GM18507 (cell line): ENCODE measurements around the gene SDF2L1.
A peak's percentile ranks its signal among the peaks of the same experiment; 100 is the strongest.
"Not testable (repeated sequence)": the region's sequence is repeated elsewhere in the genome, so short reads cannot be mapped to it uniquely, and the experiment has no call there.

ENCODE experiments used
- DNase-seq: peaks from one replicate; pipeline ENCODE4 v3.0.0; 2011; ENCODE audit warnings: low read depth; ENCODE audit not compliant: insufficient read length; ENCODE audit errors: extremely low spot score
- FAIRE-seq: peaks from 2 replicates; lab custom pipeline; 2011; peaks lifted over from hg19 to GRCh38; lab: Jason Lieb, UNC

The SDF2L1 gene

DNA sequence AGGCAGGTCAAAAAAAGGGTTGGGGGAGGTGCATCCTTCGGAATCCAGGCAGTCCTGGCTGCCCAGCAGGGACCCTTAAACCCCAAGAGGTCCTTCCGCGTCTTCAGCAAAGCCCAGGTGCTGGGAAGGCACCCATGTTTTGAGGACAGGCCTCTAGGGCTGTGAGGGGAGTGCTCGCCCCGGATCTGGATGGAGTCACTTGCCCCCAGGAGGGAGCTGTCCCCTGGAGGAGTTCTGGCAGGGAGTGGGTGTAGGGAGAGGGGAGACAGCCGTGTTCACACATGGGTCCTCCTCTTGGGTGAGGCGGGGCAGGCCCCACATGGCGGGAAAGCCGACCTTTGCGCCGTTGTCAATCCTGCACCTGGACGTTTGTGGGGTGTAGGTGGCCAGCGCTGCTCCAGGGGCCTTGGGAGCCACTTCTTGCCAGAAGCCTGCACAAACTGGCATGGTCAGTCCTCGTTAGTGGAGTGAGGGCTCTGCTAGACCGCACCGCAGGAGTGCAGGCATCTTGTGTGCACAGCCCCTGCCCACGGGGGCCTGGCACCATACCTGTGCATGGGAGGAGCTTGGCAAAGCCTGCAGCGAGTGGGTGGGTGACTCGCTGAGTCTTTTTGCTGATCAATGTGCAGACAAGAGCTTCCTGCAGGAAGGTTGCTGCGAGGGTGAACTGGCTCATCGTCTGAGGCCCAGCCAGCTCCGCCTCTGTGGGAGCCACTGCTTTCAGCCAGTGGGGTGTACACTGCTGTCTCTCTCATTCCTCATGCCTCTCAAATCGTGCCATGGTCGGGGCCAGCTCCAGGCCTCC lies 39.7 kb downstream of the SDF2L1 start:
- no peak for FAIRE-seq
- no peak for DNase-seq

DNA sequence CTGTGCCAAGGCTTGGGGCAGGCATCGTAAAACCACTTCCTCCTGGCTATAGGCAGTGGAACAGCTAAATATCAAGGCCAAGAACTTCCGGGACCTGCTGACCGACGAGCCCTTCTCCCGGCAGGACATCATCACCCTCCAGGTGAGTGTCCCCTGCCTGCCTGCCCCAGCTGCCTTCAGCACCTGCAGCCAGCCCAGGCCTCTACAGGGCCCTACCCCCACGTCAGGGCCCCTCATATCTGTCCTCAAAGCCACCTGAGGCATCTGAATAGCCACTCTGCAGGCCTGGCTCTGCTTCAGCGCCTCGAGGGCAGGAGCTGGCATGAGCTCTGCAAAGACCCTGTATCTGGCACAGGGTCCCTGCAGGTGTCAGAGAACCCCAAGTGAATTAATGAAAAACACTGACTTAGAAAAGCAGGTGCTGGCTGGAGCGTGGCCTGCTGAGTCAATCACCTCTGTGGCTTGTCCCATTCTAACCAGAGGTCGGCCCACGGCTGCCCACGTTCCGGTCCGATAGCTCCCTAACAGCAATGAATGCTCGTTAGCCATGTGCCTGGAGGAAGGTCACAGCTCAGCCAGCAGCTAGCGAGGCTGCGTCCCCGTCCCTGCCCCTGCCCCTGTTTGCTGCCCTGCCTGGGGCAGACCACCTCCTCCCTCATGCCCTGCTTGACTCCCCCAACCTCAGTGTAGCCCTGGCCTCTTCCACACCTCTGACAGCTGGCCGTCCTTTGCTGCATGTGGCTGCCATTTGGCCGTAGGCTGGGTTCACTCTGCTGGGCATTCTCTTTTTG lies 40.5 kb downstream of the SDF2L1 start:
- DNase-seq (no peak), FAIRE-seq (no peak)

DNA sequence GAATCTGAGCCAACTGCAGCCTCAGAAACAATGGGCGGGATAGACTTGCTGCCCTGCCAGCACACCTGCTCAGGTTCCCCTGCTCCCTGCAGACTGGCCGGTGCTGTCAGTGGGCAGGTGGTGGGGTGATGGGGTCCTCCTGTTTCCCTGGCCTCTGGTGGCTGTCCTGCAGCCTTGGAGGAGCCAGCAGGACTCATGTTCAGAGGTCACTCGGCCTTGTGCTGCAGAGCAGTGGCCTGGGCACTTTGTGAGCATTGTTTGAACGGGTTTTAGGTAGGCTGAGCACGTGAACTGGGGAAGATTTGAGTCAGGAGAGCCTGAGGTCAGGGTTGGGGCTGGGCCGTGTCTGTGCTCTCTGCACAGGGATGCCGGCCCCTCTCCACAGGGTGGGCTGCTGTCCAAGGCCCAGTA lies 41.3 kb downstream of the SDF2L1 start:
- FAIRE-seq = no peak
- DNase-seq = no peak

DNA sequence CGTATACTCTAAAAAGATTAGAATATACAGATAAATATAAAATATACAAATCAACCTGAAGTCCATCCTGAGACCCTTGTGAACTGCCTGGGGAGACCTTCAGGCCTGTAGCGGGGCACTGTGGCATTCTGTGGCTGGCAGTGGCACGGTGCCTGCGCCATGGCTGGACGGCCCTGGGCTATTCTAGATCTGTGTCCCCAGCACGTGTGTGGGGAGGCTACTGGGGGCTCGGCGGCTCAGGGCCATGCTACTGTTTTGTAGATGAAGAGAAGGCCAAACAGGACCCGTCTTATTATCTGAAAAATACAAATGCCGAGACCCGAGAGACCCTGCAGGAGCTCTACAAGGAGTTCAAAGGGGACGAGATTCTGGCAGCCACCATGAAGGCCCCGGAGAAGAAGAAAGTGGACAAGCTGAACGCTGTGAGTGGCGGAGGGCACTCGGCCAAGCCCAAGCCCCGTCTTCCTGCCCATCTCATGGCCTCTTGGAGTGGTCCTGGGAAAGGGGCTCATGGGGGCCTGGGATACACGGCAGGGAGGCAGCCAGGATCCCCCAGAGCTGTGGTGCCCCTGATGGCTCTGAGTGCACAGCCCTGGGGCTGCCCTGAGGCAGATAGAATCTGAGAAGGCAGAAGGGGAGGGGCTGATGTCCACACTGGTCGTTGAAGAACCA lies 42.5 kb downstream of the SDF2L1 start:
- no peak for FAIRE-seq
- DNase-seq = no peak

DNA sequence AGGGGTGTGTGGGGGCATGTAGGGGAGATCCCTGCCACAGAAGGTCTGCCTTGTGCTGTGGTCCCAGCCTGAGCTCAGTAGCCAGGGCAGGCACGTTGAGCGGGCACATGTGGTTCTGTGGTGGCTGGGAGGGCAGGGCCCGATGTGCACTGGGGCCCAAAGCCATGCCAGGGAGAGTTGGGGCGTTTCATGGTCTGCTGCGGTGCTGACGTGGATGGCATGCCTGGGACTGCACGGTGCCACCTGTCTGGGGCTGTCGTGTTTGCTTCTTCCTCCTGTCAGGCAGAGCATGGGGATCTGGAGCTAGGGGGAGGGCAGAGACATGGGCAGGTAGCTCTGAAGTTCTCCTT lies 43.0 kb downstream of the SDF2L1 start:
- no peak for FAIRE-seq

DNA sequence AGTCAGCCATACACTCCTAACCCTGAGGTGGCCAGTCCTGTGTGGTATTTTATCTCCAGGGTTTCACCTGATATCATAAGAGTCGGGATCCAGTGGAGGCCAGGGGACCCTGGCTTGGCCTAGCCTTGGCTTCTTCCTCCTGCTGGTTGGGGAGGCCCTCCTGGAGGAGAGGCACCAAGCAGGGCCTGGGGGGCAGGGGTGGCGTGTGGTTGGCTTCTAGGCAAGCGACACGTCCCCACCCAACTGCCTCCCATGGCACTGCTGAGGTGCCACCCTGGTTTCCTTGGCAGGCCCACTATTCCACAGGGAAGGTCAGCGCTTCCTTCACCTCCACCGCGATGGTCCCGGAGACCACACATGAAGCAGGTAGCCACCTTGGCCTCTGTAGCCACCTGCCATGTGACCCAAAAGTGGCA lies 44.1 kb downstream of the SDF2L1 start:
- DNase-seq (no peak), FAIRE-seq (no peak)

More for the DNA sequence above, 43.0 kb downstream of the SDF2L1 start:
- DNase-seq = no peak

DNA sequence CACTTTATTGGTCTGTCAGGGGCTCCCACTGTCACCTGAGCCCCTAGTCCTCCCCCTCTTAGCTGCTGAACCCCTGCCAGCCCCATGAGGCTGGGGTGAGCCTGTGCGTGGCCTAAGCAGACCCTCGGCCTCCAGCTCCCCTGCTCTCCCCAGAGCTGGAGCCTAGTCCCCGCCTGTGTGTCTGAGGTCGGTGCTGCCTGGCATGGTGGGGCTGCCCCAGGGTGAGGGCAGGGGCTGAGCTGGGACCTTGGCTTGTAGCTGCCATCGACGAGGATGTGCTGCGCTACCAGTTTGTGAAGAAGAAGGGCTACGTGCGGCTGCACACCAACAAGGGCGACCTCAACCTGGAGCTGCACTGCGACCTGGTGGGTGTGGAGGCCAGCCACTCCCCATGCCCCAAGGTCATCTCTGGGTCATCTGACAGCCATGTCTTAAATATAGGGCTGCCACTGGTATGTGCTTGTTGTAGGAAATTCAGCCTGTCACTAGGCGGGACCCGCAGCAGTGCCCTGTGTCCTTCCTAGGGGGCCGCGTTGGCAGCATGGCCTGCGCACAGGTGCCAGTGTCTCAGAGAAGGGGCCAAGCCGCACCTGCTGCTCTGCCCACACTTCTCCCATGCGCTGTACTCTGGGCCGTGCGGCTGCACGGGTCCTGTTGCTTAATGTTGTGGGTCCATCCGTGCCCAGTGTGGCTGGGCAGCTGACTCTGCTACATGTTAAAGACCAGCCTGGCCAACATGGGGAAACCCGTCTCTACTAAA lies 44.7 kb downstream of the SDF2L1 start:
- DNase-seq (no peak), FAIRE-seq (no peak)

DNA sequence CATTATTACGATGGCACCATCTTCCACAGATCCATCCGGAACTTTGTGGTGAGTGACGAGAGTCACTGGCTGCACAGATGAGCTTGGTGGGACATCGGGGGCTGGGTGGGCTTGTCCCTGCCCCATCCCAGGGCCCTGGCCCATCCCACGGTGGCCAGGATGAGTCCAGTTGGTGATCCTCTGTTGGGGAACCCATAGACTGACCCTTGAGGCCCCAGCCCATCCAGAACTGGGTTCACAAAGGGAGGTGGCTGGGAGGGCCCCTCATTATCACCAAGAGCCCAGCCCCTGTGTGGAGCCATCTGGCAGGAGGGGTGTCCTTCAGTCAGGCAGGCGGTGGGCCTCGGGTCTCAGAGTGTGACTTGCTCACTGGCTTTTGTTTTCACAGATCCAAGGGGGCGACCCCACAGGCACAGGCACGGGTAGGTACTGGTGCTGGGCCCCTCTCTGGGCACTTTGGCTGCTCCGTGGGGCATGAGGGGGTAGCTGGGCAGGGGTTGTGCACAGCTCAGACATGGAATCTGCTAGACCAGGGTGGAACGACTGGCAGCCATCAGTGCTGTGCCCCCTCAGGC lies 45.7 kb downstream of the SDF2L1 start:
- no peak for DNase-seq
- FAIRE-seq = no peak

DNA sequence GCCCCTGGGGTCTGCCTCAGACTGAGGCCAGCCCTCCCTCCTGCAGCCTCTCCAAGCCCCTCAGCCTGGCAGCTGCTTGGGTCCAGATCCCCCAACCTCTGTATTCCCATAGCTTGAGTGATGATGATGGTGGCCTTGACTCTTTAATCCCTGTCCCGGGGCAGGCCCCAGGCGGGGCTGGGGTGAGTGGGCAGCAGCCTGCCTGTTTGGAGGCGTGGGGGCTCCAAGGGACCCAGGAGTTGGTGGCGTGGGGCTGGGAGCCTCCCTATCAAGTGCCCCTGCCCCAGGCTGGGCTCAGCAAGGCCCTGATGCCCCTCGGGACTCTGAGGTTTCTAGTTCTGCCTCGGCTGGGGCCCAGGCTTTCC lies 46.2 kb downstream of the SDF2L1 start:
- no peak for DNase-seq
- FAIRE-seq = no peak

DNA sequence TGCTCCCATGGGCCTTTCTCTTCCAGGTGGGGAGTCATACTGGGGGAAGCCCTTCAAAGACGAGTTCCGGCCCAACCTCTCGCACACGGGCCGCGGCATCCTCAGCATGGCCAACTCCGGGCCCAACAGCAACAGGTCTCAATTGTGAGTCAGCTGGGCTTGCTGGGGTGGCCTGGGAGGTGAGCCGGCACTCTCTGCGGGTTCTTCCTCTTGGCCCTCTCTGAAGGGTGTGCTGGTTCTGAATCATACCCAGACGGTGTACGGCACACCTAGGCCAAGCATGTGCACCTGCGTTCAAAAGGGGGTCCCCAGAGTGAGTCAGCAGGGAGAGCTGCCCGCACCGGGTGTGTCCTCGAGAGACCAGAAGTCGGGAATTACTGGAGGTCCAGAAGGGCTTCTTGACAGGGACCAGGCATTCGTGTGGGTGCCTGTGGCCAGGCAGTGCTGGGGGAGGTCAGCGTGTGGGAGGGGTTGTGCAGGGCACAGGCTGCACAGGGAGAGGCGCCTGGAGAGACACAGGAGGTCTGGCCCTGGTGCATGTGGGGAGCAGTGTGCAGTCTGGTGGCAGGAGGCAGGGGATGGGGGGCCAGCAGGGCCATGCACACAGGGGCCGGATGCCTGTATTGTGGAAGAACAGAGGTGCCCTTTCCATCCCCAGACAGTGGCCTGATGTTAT lies 46.7 kb downstream of the SDF2L1 start:
- DNase-seq = no peak
- FAIRE-seq = no peak

DNA sequence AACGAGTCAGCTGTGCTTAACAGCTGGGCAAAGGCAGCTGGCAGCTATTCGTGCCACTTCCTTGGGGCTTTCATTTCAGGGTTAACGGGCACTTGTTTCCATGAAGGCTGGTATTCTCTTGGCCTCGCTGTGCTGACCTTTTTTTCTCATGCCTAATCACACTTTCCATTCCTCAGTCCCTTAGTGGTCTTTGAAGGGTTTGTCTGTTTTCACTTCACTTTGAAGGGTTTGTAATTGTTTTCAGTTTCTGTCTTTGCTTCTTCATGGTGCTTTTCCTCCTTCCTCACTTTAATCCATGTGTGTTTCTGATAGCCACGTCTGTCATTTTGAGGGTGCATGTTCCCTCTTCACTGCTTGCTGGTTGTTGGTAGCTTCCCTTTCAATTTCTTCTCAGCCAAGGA lies 48.3 kb downstream of the SDF2L1 start:
- FAIRE-seq (peak; percentile 85), DNase-seq (no peak)

DNA sequence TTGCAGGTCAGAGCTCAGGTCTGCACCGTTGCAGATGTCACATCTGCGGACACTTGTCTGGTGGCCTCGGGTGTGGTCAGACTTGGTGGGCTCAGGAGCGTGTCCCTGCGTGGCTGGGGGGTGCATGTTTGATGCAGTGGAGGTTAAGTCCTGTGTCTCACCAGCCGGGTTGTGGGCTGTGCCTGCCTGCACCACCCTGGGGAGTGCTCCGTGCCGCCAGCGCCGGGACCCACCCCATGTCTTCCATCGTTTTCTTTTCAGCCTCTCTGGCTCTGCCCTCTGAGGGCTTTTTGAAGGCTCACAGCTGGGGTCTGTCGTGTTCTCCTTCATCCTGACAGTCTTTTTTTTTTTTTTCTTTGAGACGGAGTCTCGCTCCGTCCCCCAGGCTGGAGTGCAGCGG lies 49.7 kb downstream of the SDF2L1 start:
- DNase-seq = no peak
- FAIRE-seq = no peak

DNA sequence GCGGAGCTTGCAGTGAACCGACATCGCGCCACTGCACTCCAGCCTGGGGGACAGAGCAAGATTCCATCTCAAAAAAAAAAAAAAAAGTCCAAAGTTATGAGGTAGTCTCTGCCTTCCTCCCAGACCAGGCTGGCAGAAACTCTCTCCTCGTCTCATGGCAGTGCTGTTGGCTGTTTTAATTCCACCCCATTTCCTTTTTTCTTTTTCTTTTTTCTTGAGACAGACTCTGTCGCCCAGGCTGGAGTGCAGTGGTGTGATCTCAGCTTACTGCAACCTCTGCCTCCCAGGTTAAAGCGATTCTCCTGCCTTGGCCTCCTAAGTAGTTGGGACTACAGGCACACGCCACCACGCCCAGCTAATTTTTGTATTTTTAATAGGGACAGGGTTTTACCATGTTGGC lies 50.8 kb downstream of the SDF2L1 start:
- not testable (repeated sequence) for DNase-seq, FAIRE-seq

DNA sequence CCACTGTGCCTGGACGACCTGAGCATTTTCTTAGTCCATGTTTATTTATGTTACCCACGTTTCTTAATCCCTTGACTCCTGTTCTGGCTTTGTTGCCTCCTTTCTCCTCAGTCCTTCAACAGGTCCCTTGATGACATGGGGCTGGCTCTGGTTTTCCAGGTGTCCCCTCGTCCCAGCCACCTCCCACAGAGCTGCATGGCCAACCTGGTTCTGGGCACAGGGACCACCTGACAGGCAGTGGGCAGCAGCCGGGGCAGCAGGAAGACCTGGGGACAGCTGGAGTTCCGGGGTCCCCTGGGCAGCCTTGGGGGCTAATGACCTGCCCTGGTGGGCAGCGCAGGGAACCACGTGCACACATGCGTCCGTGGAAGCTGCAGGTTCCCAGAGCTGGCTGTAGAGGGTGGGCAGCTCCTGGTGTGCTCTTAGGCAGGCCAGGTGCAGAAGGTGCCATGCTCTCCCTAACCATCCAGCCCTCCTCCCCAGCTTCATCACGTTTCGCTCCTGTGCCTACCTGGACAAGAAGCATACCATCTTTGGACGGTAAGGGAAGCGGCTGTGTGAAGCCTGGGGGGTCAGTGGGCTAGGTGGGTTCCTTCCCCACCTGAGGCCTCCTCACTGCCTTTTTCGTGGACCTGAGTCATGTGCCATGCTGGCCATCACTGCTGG lies 51.4 kb downstream of the SDF2L1 start:
- FAIRE-seq (no peak), DNase-seq (no peak)
